WI38 (cell line): ENCODE data around the gene GLB1L2.

ENCODE experiments used
- H3K4me3 ChIP-seq: 2 replicates; pipeline ENCODE4 v1.5.1; 2011; ENCODE audit warnings: low read depth, mild to moderate bottlenecking, control low read depth, low read length
- TF ChIP-seq, protein P1 (sequence below): IDR thresholded peaks from 2 replicates; pipeline ENCODE4 v1.5.1; 2012; ENCODE audit warnings: low read depth, mild to moderate bottlenecking, control low read depth, low read length

The GLB1L2 gene

DNA sequence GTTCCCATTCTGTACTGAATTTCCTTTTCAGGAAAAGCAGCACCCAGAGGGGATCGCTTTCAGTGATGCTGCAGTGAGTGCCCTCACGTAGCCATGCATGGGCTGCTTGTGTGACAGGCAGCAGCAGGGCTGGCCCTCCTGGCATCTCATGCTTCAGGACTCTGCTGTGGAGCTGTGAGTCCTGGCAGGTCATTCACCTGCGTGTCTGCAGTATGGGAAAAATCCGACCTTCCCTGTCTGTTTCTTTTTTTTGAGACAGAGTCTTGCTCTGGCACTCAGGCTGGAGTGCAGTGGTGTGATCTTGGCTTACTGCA, 13.4 kb downstream of the GLB1L2 start:
- H3K4me3 ChIP-seq, result no peak overlapping the region
- TF ChIP-seq, protein P1, sequence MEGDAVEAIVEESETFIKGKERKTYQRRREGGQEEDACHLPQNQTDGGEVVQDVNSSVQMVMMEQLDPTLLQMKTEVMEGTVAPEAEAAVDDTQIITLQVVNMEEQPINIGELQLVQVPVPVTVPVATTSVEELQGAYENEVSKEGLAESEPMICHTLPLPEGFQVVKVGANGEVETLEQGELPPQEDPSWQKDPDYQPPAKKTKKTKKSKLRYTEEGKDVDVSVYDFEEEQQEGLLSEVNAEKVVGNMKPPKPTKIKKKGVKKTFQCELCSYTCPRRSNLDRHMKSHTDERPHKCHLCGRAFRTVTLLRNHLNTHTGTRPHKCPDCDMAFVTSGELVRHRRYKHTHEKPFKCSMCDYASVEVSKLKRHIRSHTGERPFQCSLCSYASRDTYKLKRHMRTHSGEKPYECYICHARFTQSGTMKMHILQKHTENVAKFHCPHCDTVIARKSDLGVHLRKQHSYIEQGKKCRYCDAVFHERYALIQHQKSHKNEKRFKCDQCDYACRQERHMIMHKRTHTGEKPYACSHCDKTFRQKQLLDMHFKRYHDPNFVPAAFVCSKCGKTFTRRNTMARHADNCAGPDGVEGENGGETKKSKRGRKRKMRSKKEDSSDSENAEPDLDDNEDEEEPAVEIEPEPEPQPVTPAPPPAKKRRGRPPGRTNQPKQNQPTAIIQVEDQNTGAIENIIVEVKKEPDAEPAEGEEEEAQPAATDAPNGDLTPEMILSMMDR, result no peak

DNA sequence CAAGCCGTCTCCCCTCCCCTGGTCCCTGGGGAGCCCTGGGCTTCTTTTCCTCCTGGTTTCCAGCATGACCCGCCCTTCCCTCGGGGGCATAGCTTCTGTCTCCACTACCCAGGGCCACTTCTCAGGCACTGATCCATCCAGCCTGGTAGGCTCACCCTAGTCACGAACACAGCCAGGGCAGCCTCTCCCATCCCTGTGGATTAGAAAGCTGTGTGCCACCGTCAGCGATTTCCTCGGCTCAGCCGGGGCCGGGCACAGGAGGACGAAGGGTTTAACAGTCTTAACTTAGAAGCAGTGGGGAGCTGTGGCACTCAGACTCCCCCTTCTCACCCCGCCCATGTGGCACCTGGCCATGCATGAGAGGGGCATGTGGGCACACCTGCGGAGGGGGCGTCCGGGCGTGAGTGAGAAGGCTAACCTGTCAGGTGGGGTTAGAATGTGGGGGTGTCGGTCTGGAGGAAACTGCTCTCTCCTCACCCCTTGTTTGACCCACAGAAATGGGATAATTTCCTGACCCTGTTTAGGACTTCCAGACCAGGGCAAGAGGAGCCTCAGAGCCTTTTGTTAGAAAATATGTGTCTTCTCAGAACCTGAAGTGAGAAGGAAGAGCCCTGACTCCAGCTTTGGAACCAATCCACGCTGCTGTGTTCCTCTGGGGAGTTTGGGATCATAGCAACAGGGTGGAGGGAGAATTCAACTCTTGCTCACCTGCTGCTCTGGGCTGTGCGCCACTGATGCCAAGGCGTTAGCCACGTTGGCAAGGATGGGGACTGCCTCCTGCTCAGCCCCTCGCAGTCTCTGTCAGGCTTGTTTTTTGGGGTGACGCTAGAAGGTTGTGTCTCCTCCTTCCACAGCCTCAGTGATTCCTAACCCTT, 14.6 kb downstream of the GLB1L2 start:
- H3K4me3 ChIP-seq, result no peak overlapping the region
- TF ChIP-seq, protein P1, result no peak

DNA sequence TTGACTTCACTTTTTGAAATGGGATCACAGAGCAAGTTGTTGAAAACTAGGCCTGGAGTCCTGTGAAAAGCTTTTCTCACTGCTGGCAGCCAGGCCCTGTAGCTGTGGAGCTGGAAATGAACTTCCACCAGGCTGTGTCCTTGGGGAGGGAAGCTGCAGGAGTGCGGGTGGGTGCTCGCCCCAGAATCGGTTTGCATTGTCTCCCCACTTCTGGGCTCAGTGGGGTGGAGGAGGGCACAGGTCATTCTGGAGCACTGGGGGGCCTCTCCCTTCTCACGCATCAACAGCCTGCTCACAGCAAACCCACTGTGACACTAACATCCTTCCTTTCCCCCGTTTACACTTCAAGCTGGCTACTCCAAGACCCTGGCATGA, 15.2 kb downstream of the GLB1L2 start:
- TF ChIP-seq, protein P1, result no peak
- no peak overlapping the region for H3K4me3 ChIP-seq

DNA sequence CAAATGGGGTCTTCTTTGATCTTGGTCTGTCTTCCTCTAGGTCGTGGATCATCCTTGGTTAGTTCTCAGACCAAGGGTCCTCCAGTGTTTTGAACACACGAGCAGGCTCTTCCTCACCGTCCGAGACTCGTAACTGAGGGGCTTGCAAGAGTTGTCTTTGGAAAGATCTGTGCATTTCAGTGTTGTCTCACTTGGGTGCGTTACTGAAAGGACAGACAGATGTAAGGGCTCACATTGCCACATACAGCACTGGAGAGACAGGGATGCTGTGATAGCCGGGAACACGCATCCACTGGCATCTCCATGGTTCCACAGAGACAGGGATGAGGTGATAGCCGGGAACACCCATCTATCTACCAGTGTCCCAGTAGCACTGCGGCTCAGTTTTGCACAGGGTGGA, 15.7 kb downstream of the GLB1L2 start:
- TF ChIP-seq, protein P1, result no peak
- H3K4me3 ChIP-seq, result no peak overlapping the region

DNA sequence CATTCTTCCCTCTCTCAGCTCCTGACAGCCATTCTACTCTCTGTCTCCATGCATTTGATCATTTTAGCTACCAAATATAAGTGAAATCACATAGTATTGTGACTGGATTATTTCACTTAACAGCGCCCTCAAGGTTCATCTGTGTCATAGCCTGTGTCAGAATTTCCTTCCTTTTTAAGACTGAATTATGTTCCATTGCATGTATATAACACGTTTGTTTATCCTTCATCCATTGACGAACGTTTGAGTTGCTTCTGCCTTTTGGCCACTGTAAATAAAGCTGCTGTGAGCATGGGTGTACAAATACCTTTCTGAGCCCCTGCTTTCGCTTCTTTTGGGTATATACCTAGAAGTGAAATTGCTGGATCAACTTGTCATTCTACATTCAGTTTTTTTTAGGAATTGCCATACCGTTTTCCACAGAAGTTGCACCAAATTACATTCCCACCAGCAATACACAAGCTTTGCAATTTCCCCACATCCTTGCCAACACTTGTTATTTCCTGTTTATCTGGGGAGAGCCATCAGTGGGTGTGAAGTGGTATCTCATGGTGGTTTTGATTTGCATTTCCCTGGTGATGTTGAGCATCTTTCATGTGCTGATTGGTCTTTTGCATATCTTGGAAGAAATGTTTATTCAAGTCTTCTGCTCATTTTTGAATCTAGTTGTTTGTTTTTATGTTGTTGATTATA, 17.5 kb downstream of the GLB1L2 start:
- no peak overlapping the region for H3K4me3 ChIP-seq
- TF ChIP-seq, protein P1, result no peak

DNA sequence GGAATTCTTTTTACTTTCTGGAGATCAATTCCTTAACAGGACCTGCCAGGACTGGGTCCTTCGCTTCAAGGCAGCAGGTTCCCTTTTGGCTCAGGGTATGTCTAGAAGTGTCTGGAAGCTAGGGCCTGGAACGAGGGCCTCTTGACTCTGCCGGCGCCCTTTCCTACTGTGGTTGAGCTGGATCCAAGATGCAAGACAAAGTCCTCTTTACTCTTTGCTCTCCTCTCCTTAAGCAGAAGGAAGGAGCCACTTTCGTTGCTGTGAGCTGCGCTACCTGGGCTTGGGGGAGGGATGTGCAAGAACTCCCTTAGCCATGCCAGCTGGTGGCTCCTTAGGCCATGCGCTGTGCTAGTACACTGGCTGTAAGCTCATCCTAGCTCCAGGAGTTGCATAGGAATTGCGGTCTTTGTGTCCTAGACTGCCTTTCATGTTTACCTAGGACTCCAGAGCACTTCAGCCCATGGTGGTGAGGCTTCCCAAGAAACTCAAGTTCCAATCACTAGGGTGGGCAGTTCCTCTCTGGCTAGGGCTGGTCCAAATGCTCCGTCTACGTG, 18.1 kb downstream of the GLB1L2 start:
- TF ChIP-seq, protein P1, result no peak
- no peak overlapping the region for H3K4me3 ChIP-seq

DNA sequence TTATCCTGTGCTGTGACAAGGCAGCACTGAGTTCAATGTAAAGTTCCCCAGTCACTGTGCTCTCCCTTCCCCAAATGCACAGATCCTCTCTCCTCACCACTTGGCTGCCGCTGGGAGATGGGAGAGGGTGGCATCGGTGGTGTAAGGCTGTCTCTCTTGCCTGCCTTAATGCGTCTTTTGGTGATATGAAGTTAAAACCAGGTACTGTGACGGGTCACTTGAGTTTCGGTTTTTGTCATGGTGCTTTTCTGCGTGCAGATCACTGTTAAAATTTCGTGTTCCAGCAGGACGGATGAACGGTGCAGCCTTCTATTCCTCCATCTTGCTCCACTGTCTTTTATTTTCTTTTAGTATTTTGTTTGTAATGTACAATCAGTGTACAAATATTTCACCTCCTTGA, 18.6 kb downstream of the GLB1L2 start:
- no peak overlapping the region for H3K4me3 ChIP-seq
- TF ChIP-seq, protein P1, result no peak
